HG02970 (cell line): Measurements from ENCODE around the gene SLC16A13.

Source experiments
- ATAC-seq: cut with Tn5 transposase; IDR thresholded peaks from one replicate; pipeline ENCODE4 v1.9.1; 2021; ENCODE audit warnings: mild to moderate bottlenecking, moderate library complexity, moderate number of reproducible peaks; ENCODE audit not compliant: unreplicated experiment, low FRiP score

Gene SLC16A13

DNA sequence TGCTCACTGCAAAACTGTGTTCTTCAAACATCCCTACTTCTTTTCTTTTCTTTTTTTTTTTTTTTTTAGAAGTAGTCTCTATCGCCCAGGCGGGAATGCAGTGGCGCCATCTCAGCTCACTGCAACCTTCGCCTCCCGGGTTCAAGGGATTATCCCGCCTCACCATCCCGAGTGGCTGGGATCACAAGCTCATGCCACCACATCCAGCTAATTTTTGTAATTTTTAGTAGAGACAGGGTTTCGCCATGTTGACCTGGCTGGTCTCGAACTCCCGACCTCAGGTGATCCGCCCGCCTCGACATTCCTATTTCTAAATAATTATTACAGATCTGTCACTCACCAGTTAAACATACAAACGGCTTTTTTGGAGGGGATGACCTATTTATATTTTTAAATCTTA lies 24.4 kb upstream of the SLC16A13 start:
- ATAC-seq = no peak

DNA sequence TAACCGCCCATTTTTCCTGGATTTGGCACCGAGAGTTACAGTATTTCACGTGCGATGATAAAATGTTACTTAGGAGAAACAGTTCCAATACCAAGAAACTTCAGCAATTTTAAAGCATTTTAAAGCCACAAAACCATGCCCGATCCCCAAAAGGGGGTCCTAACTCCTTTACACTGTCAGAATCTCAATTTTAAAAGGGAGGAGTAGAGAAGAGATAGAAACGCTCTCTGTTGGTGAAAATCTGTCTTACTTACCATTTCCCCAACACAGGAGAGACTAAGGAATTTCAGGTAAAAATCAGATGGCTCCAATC lies 23.9 kb upstream of the SLC16A13 start:
- no peak for ATAC-seq

GRCh38 chr17:7014261-7014994 lies 21.4 kb upstream of the SLC16A13 start:
- peak; percentile 78 for ATAC-seq

GRCh38 chr17:7014995-7015958 lies 20.5 kb upstream of the SLC16A13 start:
- peak; percentile 18 for ATAC-seq

GRCh38 chr17:7016418-7016817 lies 19.4 kb upstream of the SLC16A13 start:
- ATAC-seq = no peak

DNA sequence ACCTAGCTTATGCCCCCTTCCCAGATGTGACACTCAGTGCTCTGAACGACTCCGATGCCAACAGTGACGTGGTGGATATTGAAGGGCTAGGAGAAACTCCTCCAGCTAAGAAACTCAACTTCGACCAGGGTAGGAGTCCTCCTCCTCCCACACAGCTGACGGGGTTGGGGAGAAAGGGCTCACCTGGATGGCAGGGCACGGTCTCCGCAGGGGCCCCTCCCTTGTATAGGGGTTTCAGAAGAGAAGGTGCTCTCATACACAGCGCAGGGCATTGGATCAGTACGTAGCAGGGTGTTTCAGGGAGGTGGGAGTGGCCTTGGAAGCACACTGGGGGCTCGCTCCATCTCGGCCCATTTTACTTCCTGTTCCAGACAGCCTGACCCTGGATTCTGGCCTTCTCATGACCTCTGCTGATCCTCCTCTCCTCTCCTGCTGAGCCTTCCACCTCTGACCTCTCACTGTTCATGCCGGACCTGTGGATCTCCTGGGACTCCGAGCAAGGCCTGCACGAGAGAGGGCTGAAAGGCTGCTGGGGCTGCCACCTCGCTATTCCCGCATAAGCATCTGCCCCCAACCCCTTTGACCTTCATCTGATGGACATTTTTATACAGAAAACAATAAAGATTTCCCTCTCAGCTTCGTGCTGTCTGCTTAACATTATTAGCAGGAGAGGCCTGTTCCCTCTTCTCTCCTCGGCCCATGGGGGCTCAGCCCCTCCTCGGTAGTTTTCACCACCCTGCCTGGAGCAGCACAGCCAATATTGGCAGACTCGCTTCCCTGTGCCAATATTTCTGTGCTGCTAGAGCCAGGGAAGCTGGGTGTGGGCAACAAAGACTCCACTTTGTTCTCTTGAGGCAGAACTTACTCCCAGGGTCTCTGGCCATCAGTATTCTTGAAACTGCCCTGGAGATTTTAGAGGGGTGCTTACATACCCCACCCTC lies 18.7 kb upstream of the SLC16A13 start:
- ATAC-seq = no peak

DNA sequence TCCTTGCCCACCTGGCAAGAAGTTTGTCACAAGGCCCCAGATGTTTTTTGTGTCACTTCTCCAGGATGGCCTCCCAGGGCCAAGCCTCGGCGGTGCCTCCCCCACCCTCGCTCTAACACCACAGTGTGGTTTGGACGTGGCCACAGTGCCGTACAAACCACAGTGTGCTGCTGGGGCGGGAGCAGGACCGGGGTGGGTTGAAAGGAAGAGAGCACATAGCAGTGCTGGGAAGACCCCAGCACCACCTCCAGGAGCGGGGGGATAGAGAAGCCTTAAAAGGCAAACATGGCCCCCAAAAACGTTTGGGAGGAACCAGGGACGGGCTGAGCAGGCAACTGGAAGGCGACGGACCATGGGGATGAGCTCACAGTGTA lies 18.0 kb upstream of the SLC16A13 start:
- no peak for ATAC-seq

- ATAC-seq = no peak
These were observed 17.4 kb upstream of the SLC16A13 start for GRCh38 chr17:7018331-7018964.

GRCh38 chr17:7019367-7019766 lies 16.4 kb upstream of the SLC16A13 start:
- no peak for ATAC-seq

DNA sequence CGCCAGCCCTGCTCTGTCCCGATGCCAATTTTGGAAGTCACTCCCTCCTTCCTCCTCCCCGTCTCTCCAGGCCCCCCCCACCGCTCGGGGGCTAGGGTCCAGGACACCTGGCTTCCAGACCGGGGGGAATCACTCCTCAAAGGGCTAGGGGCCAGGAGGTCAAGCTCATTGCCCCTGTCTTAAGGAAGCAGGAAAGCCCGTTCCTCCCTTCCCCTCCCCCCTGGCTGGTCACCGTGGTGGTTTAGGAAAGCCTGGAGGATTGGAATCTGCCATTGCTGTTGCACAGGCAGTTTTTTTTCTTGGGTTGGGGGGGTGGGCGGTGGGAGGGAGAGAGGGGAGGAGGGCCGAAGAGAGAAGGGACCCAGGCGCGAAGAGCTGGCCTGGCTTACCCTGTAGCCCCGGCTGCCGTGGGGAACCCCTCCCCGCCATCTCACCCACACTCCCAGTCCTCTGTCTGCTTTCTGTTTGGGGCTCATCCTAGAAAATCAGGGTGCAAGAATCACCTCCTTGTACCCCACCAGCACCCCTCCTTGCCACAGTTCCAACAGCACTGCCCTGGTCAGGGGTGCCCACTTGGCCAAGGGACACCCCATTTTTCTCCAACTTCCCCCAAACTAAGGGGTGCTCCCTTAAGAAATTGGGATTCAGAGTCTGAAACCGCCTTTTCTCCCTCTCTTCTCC lies 15.8 kb upstream of the SLC16A13 start:
- ATAC-seq = no peak

DNA sequence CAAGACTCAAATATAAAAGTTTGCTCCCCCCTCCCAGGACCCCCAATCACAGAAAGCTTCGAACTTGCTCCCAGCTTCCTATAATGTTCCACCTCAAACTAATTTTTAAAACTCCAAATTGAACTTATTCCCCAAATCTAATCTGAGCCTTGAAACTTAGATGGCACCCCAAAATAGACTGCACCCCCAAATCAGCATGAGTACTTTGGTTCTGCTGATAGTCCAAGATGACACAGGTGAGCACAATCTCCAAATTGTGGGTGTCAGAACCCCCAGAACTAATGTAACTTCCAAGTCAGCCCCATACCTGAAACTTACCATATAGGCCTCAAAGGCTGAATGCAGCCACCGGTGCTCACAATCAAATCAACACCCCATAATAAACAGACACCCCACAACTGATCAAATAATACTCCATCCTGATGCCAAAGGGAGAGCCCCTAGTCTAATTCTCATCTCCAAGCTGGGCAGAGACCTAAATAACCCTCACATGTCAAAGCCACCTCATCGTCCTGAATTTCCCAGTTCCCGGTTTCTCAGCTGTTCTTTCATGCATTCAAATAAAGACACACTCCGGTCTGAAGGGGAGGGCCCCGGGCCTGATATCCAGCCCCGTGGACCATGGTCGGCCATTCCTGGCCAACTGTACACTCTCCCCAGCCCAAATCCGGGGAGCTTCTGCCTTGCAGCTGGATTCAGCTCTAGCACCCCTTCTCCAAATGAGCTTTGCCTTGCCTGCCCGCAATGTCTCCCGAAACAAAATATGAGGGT lies 14.7 kb upstream of the SLC16A13 start:
- no peak for ATAC-seq

GRCh38 chr17:7021993-7022778 lies 13.6 kb upstream of the SLC16A13 start:
- no peak for ATAC-seq

GRCh38 chr17:7022781-7023571 lies 12.8 kb upstream of the SLC16A13 start, which contains the start of gene BCL6B:
BCL6B (plus strand) TSS chr17:7023050; CDS start chr17:7023672, 622 bp downstream.
- no peak for ATAC-seq

DNA sequence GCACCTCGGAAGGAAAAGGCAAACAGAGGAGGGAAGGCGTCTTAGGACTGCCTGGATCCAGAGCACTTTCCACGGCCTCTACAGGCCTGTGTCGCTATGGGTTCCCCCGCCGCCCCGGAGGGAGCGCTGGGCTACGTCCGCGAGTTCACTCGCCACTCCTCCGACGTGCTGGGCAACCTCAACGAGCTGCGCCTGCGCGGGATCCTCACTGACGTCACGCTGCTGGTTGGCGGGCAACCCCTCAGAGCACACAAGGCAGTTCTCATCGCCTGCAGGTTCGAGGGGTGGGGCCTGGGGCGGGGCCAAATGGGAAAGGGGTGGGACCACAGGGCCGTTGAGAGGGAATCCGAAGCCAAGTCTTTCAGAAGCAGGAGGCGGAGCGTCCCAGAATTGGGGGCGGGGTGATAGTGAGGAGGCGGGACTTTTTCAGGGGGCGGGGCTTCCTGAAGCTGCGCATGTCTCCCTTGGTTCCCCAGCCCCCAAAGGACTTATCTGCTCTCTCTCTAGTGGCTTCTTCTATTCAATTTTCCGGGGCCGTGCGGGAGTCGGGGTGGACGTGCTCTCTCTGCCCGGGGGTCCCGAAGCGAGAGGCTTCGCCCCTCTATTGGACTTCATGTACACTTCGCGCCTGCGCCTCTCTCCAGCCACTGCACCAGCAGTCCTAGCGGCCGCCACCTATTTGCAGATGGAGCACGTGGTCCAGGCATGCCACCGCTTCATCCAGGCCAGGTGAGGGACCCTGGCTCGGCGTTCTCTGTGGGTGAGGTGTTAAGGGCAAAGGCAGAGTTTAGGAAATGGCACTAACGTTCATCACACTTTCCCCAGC lies 12.0 kb upstream of the SLC16A13 start:
- ATAC-seq = no peak

- no peak for ATAC-seq
These were observed 11.4 kb upstream of the SLC16A13 start for GRCh38 chr17:7024402-7024785.

GRCh38 chr17:7025245-7025644 lies 10.6 kb upstream of the SLC16A13 start:
- no peak for ATAC-seq
